ENCODE measurements around the gene RDH5.

- TF ChIP-seq CTCF (IDR thresholded peaks at IDR 0.05) (no peak), USF2 (IDR thresholded peaks at IDR 0.05; ENCODE audit: borderline replicate concordance, low read depth, low read length) (no peak), ZBTB33 (IDR thresholded peaks at IDR 0.05; ENCODE audit: borderline replicate concordance, low read depth) (no peak), EZH2phosphoT487 (IDR thresholded peaks at IDR 0.05; ENCODE audit: borderline replicate concordance, low read depth) (no peak), NRF1 (IDR thresholded peaks at IDR 0.05; ENCODE audit: low read depth, low read length) (no peak), POLR2AphosphoS5 (IDR thresholded peaks at IDR 0.05; ENCODE audit: low read depth, low read length) (no peak), RFX5 (IDR thresholded peaks at IDR 0.05; ENCODE audit: low read length) (no peak), GATA2 (CRISPR knock-in tag; IDR thresholded peaks at IDR 0.05) (no peak), JUND (IDR thresholded peaks at IDR 0.05) (no peak), YY1 (IDR thresholded peaks at IDR 0.05; ENCODE audit: low read depth) (no peak), PBX3 (IDR thresholded peaks at IDR 0.05) (no peak)
Measured at GRCh38 chr12:55733858-55734257, 13.7 kb downstream of the RDH5 start.
